CD4-positive, alpha-beta T cell (primary cell): ENCODE measurements around the gene POLR3C. TPM values are rescaled to one million over a fixed set of nuclear protein-coding genes. Genes with fewer than 3 reads are reported as not detected.

Source experiments
- ATAC-seq: fragments of 200-7000 bp; cut with Tn5 transposase; one replicate; pipeline ENCODE4 v1.10.0; 2022; ENCODE audit warnings: mild to moderate bottlenecking; ENCODE audit not compliant: poor library complexity
- CTCF ChIA-PET: fragments of 350-600 bp; sonication (Branson Sonifier 250); formaldehyde crosslinking; loops from one replicate; lab custom pipeline; 2021; ENCODE audit warnings: antibody characterized with exemption, inconsistent platforms; lab: Charles Lee
- POLR2A ChIA-PET: fragments of 350-600 bp; sonication (Branson Sonifier 250); formaldehyde crosslinking; loops from one replicate; lab custom pipeline; 2021; ENCODE audit warnings: antibody characterized with exemption, inconsistent platforms; lab: Charles Lee
- DNase-seq, 14 experiments: peaks; one replicate each; pipeline ENCODE4 v3.0.0-alpha.2; 2013 to 2020; ENCODE audit warnings: mixed read lengths in 2 of 14
- H3K27ac ChIP-seq, 2 donors: one replicate each; pipeline versions ENCODE4 v1.5.1 to v1.7.0; 2013; ENCODE audit warnings: low read length in 2 of 2, low read depth in 1 of 2, mild to moderate bottlenecking in 1 of 2
- H3K27me3 ChIP-seq, 2 experiments: 1 replicate in 1 of 2; 2 replicates in 1 of 2; pipeline versions ENCODE4 v1.6.1 to v1.7.0; 2013; ENCODE audit warnings: low read length in 2 of 2, control low read depth in 1 of 2, mild to moderate bottlenecking in 1 of 2, moderate library complexity in 1 of 2; ENCODE audit not compliant: insufficient read depth in 2 of 2, control insufficient read depth in 1 of 2
- H3K36me3 ChIP-seq: one replicate; pipeline ENCODE4 v1.6.1; 2013; ENCODE audit warnings: low read length, control low read depth; ENCODE audit not compliant: insufficient read depth
- H3K4me1 ChIP-seq: one replicate; pipeline ENCODE4 v1.6.1; 2013; ENCODE audit warnings: low read length, control low read depth; ENCODE audit not compliant: insufficient read depth
- H3K4me3 ChIP-seq: one replicate; pipeline ENCODE4 v1.5.1; 2013; ENCODE audit warnings: mild to moderate bottlenecking, low read length, moderate library complexity
- H3K9me3 ChIP-seq, 2 experiments: 1 replicate in 1 of 2; 2 replicates in 1 of 2; pipeline versions ENCODE4 v1.6.1 to v1.7.0; 2013; ENCODE audit warnings: low read length in 2 of 2, mild to moderate bottlenecking in 2 of 2, control low read depth in 1 of 2, moderate library complexity in 1 of 2; ENCODE audit not compliant: control insufficient read depth in 1 of 2, insufficient read depth in 1 of 2
- H3K27ac Mint-ChIP-seq: one replicate; pipeline ENCODE4 v1.8.0; 2020; ENCODE audit warnings: mixed read lengths
- H3K27me3 Mint-ChIP-seq: one replicate; pipeline ENCODE4 v1.8.0; 2021; ENCODE audit warnings: mixed read lengths
- H3K36me3 Mint-ChIP-seq: one replicate; pipeline ENCODE4 v1.8.0; 2021; ENCODE audit warnings: low read depth, mixed read lengths
- H3K4me1 Mint-ChIP-seq: one replicate; pipeline ENCODE4 v1.8.0; 2021; ENCODE audit warnings: low read depth, mixed read lengths
- H3K4me3 Mint-ChIP-seq: one replicate; pipeline ENCODE4 v1.8.0; 2020; ENCODE audit warnings: mild to moderate bottlenecking, mixed read lengths
- H3K9me3 Mint-ChIP-seq: one replicate; pipeline ENCODE4 v1.8.0; 2020; ENCODE audit warnings: mixed read lengths
- intact Hi-C, 2 experiments: fragments of 100-400 bp; cut with DNase I in 1 of 2; cut with micrococcal nuclease in 1 of 2; formaldehyde crosslinking; loops; one replicate each; pipeline versions ENCODE4 v1.15.1 to v1.9.0; 2023 to 2025; cut with DNase I, micrococcal nuclease
- total RNA-seq, 174 experiments: library from RNA in 2 of 174; stranded (reverse) in 2 of 174; gene quantifications; one replicate each; pipeline ENCODE4 v1.2.3 and lab custom pipeline; 2021 to 2026
- TF ChIP-seq, protein P1 (sequence below): fragments of 200-600 bp; IDR thresholded peaks from one replicate; pipeline ENCODE4 v1.8.0; 2022; ENCODE audit warnings: antibody characterized with exemption, mild to moderate bottlenecking

The POLR3C gene
- total RNA-seq, 2 experiments from 2014 or later = 18.6 to 19.9 TPM

DNA sequence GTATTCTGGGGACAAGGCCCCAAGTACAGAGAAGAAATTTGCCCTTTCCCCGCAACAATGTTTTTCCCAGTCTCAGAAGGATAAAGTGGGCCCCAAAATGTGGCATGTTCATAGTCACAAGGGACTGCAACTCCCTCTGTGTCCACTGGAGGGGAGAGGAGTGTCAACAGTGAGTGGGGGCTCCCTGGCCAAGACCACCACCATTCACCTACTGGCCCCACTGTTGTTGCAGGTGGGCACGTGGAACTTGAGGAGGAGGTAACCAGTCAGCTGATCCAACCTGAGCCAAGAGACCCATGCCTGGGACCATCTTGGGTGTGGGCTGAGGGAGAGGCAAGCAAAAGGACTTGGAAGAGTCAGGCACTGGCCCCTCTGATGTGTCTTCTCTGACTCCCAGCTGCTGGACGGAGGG lies 22.2 kb downstream of the POLR3C start:
- H3K4me3 ChIP-seq = peak overlapping the region; percentile 77
- CTCF ChIA-PET = interaction anchor here (0.6 to 5.4 kb wide), 22 partner anchors 12 to 191 kb away, joined by 3 to 71 read pairs (median 10); partner anchors contain the start of genes ANKRD34A, ANKRD35, ITGA10 and PIAS3
- peaks cover 11% of the 10 kb centered on the region for H3K4me1 Mint-ChIP-seq
- no peak overlapping the region for H3K4me3 Mint-ChIP-seq
- no peaks in the 10 kb centered on the region for H3K27me3 Mint-ChIP-seq
- no peak overlapping the region for H3K27ac ChIP-seq
- no peaks in the 10 kb centered on the region for H3K27me3 ChIP-seq
- H3K9me3 ChIP-seq = no peaks in the 10 kb centered on the region
- H3K36me3 ChIP-seq = peaks cover 43% of the 10 kb centered on the region
- peaks cover 45% of the 10 kb centered on the region for H3K36me3 Mint-ChIP-seq
- intact Hi-C loops = loop anchor here in 1 of 2 experiments (2.0 kb wide), 1 partner anchor 161 kb away; no protein-coding TSS in a partner anchor
- H3K27ac Mint-ChIP-seq = peak overlapping the region; percentile 40
- POLR2A ChIA-PET = interaction anchor here (0.9 to 6.8 kb wide), 13 partner anchors 12 to 191 kb away, joined by 3 to 120 read pairs (median 6); partner anchors contain the start of genes ANKRD35, PIAS3, POLR3C and RBM8A
- H3K4me1 ChIP-seq = peaks cover 20% of the 10 kb centered on the region
- peak in 11 of 14 experiments; percentile 8 to 65 (median 27) for DNase-seq
- TF ChIP-seq, protein P1, sequence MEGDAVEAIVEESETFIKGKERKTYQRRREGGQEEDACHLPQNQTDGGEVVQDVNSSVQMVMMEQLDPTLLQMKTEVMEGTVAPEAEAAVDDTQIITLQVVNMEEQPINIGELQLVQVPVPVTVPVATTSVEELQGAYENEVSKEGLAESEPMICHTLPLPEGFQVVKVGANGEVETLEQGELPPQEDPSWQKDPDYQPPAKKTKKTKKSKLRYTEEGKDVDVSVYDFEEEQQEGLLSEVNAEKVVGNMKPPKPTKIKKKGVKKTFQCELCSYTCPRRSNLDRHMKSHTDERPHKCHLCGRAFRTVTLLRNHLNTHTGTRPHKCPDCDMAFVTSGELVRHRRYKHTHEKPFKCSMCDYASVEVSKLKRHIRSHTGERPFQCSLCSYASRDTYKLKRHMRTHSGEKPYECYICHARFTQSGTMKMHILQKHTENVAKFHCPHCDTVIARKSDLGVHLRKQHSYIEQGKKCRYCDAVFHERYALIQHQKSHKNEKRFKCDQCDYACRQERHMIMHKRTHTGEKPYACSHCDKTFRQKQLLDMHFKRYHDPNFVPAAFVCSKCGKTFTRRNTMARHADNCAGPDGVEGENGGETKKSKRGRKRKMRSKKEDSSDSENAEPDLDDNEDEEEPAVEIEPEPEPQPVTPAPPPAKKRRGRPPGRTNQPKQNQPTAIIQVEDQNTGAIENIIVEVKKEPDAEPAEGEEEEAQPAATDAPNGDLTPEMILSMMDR = peak; percentile 10
- no peaks in the 10 kb centered on the region for H3K9me3 Mint-ChIP-seq
- ATAC-seq = peak; percentile 62

DNA sequence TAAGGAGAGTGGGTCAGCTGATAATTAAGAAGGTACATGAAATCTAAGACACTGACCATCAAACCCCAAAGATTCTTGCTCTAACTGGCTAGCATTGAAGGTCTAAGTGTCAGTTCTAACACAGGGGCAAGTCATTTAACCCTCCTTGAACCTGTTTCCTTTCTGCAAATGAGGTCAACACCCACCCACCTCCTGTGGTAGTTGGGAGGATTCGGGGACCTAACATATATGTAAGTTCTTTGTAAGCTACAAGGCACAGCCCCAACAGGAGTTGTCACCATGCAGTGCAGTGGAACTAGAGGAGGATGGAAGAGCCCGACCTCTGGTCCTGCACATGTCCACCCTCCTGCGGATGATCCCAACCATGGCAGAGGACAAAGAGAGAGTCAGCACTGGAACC lies 23.8 kb downstream of the POLR3C start:
- H3K27me3 ChIP-seq = no peaks in the 10 kb centered on the region
- TF ChIP-seq, protein P1 = no peak
- intact Hi-C loops = loop anchor here (1.0 to 2.0 kb wide), 2 partner anchors 129 to 159 kb away; no protein-coding TSS in a partner anchor
- no peak overlapping the region for H3K27ac ChIP-seq
- H3K4me3 ChIP-seq = no peak overlapping the region
- Mint-ChIP-seq H3K4me3 (no peak overlapping the region), H3K4me1 (peaks cover 11% of the 10 kb centered on the region), H3K27me3 (no peaks in the 10 kb centered on the region), H3K36me3 (peaks cover 38% of the 10 kb centered on the region), H3K27ac (no peak overlapping the region), H3K9me3 (no peaks in the 10 kb centered on the region)
- H3K9me3 ChIP-seq = no peaks in the 10 kb centered on the region
- ChIA-PET CTCF (interaction anchor here (1.2 to 5.4 kb wide), 3 partner anchors 10 to 130 kb away, joined by 3 to 71 read pairs (median 4); partner anchors contain the start of genes ITGA10 and PIAS3), POLR2A (interaction anchor here (3.6 to 6.8 kb wide), 2 partner anchors 10 to 79 kb away, joined by 27 to 120 read pairs; partner anchors contain the start of genes PIAS3 and RBM8A)
- H3K36me3 ChIP-seq = peaks cover 31% of the 10 kb centered on the region
- DNase-seq = no peak
- no peak for ATAC-seq
- H3K4me1 ChIP-seq = peaks cover 20% of the 10 kb centered on the region

DNA sequence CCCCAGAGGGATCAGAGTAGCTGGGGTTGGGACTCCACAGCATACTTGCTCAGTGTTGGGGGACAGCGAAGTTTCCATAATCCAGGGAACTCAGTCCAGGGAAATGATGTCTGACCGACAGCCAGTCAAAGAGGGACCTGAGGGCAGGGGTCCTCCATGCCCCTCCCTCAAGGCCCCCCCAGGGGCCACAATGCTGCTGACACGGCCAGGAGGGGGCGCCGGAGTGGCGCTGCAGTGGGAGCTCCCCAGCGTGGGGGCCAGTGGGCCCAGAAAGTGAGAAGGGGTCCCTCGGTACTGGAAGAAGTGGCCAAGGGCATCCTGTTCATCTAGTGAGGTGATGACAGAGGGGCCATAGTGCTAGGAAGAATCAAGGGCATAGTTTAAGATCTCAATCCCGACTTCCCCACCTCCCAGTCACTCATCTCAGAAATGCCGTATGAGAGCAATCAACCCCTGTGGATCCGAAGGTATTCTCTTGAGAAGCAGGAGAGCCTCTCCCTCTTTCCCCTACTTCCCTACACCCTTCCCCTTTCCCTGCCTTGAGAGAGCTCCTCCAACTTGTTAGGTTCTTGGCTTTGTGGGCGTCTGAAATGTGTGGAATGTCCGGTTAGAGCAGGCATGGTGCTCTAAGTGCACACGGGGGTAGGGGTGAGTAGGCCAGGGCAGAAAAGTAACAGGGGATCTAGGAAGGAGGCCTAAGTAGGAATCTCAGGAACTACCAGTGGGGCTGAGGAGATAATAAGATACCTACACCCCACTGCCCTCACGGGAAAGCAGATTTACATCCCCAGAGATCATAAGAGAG lies 25.6 kb downstream of the POLR3C start:
- Histone ChIP-seq H3K27ac (no peak overlapping the region), H3K4me3 (no peak overlapping the region), H3K27me3 (no peaks in the 10 kb centered on the region), H3K9me3 (no peaks in the 10 kb centered on the region), H3K4me1 (peaks cover 19% of the 10 kb centered on the region), H3K36me3 (peaks cover 44% of the 10 kb centered on the region)
- no peaks in the 10 kb centered on the region for H3K9me3 Mint-ChIP-seq
- ChIA-PET CTCF (interaction anchor here (1.2 to 1.5 kb wide), 4 partner anchors 9 to 36 kb away, joined by 4 to 5 read pairs (median 4); partner anchors contain the start of genes ANKRD35 and PIAS3), POLR2A (interaction anchor here (6.8 kb wide), 1 partner anchor 8 kb away, joined by 120 read pairs; the partner anchor contains the start of gene PIAS3)
- TF ChIP-seq, protein P1 = peak; percentile 35
- H3K4me1 Mint-ChIP-seq = peaks cover 11% of the 10 kb centered on the region
- no peak for ATAC-seq
- H3K4me3 Mint-ChIP-seq = no peak overlapping the region
- no peak overlapping the region for H3K27ac Mint-ChIP-seq
- intact Hi-C loops = no loop called here
- DNase-seq = peak in 2 of 14 experiments; percentile 15 to 16
- H3K27me3 Mint-ChIP-seq = no peaks in the 10 kb centered on the region
- H3K36me3 Mint-ChIP-seq = peaks cover 53% of the 10 kb centered on the region
